ENCODE results near the gene GINS2. TPM values are rescaled to one million over a fixed set of nuclear protein-coding genes. Genes with fewer than 3 reads are reported as not detected.

Gene GINS2
- total RNA-seq, 1 experiment from 2014 or later = 52.7 TPM

GRCh38 chr16:85673529-85674417 is 15.0 kb downstream of the GINS2 start:
- Histone ChIP-seq H4K20me1 (ENCODE audit: control insufficient read depth, insufficient read depth, insufficient read length) (no peaks in the 10 kb centered on the region), H4K8ac (replicated peaks; ENCODE audit: insufficient read length, low read depth, low read length) (no peak overlapping the region), H2BK120ac (ENCODE audit: low read depth, low read length, poor library complexity, severe bottlenecking) (no peak overlapping the region), H2BK15ac (ENCODE audit: low read depth, low read length) (no peak overlapping the region), H3K27me3 (ENCODE audit: insufficient read depth, low read length) (no peaks in the 10 kb centered on the region), H3K18ac (ENCODE audit: insufficient read length, low read depth, low read length) (no peak overlapping the region), H2AK5ac (ENCODE audit: insufficient read length, low read length) (no peak overlapping the region), H3K4me1 (ENCODE audit: insufficient read depth, low read length) (no peaks in the 10 kb centered on the region), H3K14ac (ENCODE audit: insufficient read depth, low read length) (no peak overlapping the region), H3K27ac (ENCODE audit: insufficient read length, low read depth, low read length) (no peak overlapping the region), H3K79me2 (ENCODE audit: insufficient read depth, low read length) (no peaks in the 10 kb centered on the region), H2AFZ (ENCODE audit: low read length) (no peak overlapping the region), H3K9ac (ENCODE audit: extremely low read depth, insufficient read length, low read length) (no peak overlapping the region), H2BK20ac (ENCODE audit: low read depth, low read length, poor library complexity, severe bottlenecking) (no peak overlapping the region), H3K4me2 (ENCODE audit: insufficient read depth, insufficient read length, low read length) (no peak overlapping the region), H3K4ac (ENCODE audit: low read depth, low read length) (no peak overlapping the region), H4K91ac (ENCODE audit: insufficient read length, low read depth, low read length) (no peak overlapping the region), H4K5ac (ENCODE audit: insufficient read length, low read depth, low read length) (no peak overlapping the region), H3K79me1 (ENCODE audit: insufficient read depth, low read depth, low read length, poor library complexity, severe bottlenecking) (no peaks in the 10 kb centered on the region), H3T11ph (ENCODE audit: low read length) (no peak overlapping the region), H3K23me2 (ENCODE audit: insufficient read length, low read depth, low read length, poor library complexity, severe bottlenecking) (no peaks in the 10 kb centered on the region), H3K56ac (ENCODE audit: insufficient read length, low read depth, low read length) (no peak overlapping the region), H2BK5ac (ENCODE audit: insufficient read length, low read length) (no peak overlapping the region), H3K9me3 (ENCODE audit: control insufficient read depth, low read depth, low read length) (no peaks in the 10 kb centered on the region), H3K23ac (ENCODE audit: insufficient read length, low read depth, low read length) (no peak overlapping the region), H2BK12ac (ENCODE audit: insufficient read length, low read depth, low read length) (no peak overlapping the region)
- H3K9me3 Mint-ChIP-seq = no peaks in the 10 kb centered on the region
- H3K27ac Mint-ChIP-seq = peak overlapping the region in 1 of 3 experiments; percentile 83; a peak in 3 of 7 replicates
- H3K27me3 Mint-ChIP-seq (ENCODE audit: low read depth) = no peaks in the 10 kb centered on the region; the same call in none of the 2 replicates
- H3K4me3 Mint-ChIP-seq = no peak overlapping the region
- H3K4me1 Mint-ChIP-seq = no peaks in the 10 kb centered on the region
- no peak for DNase-seq
- H3K36me3 Mint-ChIP-seq (ENCODE audit: insufficient read depth in 1 of 3, low read depth in 3 of 3) = peaks cover 35 to 95% (median 81%) of the 10 kb centered on the region in 3 experiments; a peak in 6 of 7 replicates
- no CpG with 5 or more reads among the region's 19 CpGs for WGBS (ENCODE audit: extremely low coverage, insufficient read length, low lambda C conversion rate)
- TF ChIP-seq CTCF (conservative IDR thresholded peaks at IDR 0.05) = no peak
